Loucy (cell line): ENCODE results near the gene VWA5B2.

ENCODE experiments used
- CTCF ChIP-seq: fragments of 200-600 bp; sonication (generic); conservative IDR thresholded peaks from 2 replicates; pipeline ENCODE4 v1.5.1; 2014; ENCODE audit warnings: mild to moderate bottlenecking, antibody characterized with exemption, low read length
- EZH2phosphoT487 ChIP-seq: fragments of 200-600 bp; IDR thresholded peaks from 2 replicates; pipeline ENCODE4 v1.6.1; 2018; ENCODE audit warnings: antibody characterized with exemption, mild to moderate bottlenecking, moderate library complexity, borderline replicate concordance

- TF ChIP-seq CTCF = no peak
- no peak for TF ChIP-seq EZH2phosphoT487
These were observed 30.9 kb upstream of the VWA5B2 start for GRCh38 chr3:184198509-184198908.
